NCI-H2107 treated with DMSO at 0.1 percent for 48 hours (cell line): ENCODE results near the gene NRG2.

Experiments used
- DNase-seq: peaks from one replicate; lab custom pipeline; 2025; ENCODE audit not compliant: unreplicated experiment; lab: John Stamatoyannopoulos, UW

NRG2 gene

DNA sequence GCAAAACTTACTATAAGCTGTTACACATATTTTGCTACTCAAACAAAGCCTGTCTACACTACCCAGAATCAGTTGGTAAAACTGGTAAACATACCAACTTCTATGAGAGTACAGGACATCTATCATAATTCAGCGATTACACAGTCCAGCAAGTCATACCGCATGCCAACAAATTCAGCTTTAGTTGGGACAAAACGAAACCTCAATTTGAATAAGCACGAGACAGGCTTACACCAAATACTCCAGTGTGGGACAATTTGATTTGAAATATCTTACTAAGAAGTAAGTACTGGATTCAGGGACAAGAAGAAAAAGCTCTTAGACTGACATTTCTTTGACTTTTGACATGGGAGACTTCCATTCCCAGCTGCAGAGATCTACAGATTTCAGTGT lies 2.0 kb downstream of the NRG2 start:
- no peak for DNase-seq

DNA sequence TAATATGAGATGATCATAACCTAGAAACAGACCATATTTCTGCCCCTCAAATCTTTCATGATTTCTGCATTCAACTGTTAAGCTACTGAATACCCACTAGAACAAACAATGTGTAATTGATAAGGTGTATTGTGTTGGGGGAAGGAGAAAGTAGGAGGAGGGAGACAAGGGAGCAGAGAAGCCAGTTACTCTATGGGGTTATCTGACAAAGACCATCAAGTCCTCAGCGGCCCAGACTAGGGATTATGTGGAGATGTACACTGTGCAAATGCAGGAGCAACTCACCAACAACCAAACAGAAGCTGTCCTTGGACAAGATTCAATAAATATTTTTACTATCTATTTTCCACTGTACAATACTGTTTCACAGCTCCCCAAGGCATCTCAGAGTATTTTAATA lies 2.7 kb downstream of the NRG2 start:
- DNase-seq: no peak

GRCh38 chr5:140039561-140039960 lies 3.5 kb downstream of the NRG2 start:
- DNase-seq: no peak

DNA sequence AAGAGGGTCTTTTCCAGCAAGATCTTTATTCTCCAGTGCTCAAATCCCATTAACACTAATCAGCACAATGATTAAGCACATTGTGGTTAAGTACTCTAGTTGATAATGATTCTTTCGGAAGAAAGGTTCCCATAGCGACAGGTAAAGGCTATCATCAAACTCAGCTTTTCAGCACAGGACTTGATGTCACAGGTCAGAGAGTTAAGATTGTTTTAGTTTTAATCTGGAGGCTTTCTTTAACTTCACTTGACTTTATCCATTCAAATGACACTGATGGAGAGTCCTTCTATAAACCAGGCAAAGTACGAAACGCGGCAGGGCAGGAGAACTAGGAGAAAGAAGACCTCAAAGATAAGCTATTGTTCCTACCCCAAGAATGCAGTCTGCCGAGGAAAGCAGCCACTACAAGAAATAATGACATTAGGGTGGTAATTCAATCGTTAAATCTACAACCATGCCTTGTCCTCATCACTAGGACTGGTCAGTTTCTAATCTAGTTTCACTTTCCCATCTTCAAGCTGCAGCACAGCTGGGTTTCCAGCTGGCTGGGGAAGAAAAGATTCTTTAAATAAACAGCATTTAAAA lies 4.6 kb downstream of the NRG2 start:
- no peak for DNase-seq

- no peak for DNase-seq
Observed at GRCh38 chr5:140037012-140037411, 6.1 kb downstream of the NRG2 start.

GRCh38 chr5:140035881-140036280 lies 7.2 kb downstream of the NRG2 start:
- DNase-seq: no peak

GRCh38 chr5:140033037-140033760 lies 9.9 kb downstream of the NRG2 start:
- DNase-seq: no peak

- DNase-seq: no peak
Observed at GRCh38 chr5:140032296-140032695, 10.8 kb downstream of the NRG2 start.

- DNase-seq: no peak
Observed at GRCh38 chr5:140027807-140028206, 15.3 kb downstream of the NRG2 start.

- no peak for DNase-seq
Observed at GRCh38 chr5:140025736-140026135, 17.4 kb downstream of the NRG2 start.

DNA sequence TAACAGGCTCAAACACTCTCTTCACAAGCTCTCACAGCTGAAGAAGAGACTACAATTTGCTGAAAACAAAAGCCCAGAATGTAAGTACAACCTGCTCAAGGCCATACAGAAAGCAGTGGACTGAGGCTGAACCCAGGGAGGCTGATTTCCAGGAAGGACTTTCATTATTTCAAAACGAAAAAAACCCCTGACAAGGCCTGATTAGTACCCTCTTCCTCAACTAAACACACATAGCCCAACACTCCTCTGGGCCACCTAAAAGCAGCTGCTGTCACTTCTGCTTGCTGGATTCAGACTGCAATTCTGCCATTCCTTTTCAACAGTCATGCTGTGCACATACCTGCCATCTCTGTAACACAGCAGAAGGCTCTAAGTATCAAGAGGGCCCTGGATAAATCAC lies 18.2 kb downstream of the NRG2 start:
- no peak for DNase-seq

DNA sequence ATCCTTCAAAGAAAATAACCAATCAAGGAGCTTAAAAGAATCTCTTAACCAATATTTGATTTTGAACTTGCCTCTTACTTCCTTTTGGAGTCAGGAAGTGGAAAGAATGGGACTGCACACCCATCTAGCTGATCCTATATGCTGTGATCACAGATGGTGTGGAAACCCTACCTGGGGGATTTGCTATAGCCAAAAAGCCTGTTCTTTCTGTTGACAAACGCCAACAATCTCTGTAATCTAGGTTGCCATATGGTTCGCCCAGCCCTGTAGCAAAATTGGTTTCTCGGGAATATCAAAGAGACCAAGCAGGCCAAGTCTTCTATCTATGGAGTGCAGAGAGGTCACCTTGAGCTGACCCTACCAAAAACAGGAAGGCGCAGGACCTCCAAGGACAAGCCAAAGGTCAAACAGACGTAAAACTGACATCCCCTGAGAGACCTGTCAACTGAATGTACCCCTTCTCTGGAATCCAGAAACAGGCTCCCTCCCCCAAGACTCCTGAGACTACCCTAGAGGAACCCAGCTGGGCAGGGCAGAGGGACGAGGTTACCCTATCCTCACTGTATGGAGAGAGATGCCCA lies 19.4 kb downstream of the NRG2 start:
- DNase-seq: no peak

GRCh38 chr5:140020601-140021177 lies 22.4 kb downstream of the NRG2 start:
- no peak for DNase-seq

GRCh38 chr5:140018920-140019644 lies 24.0 kb downstream of the NRG2 start:
- no peak for DNase-seq

- no peak for DNase-seq
Observed at GRCh38 chr5:140018517-140018916, 24.6 kb downstream of the NRG2 start.

DNA sequence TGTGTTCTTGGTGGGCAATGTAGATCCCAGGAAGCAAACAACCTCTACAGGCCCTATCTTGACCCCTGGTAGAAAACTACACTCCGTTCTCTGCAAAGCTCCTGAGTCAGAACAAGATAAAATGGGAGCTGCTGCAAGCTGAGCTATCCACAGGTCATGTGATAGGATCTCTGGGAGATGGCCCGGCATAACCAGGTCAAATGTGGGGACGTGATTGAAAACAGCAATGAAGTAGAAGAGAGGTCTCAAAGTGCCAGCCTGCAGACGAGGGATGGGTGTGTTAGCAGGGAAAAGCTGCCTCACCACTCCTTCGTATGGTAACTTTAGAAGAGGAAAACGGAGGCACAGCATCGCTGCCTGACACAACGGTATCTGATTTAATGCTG lies 25.0 kb downstream of the NRG2 start:
- DNase-seq: no peak

GRCh38 chr5:140017397-140018095 lies 25.6 kb downstream of the NRG2 start:
- DNase-seq: no peak

DNA sequence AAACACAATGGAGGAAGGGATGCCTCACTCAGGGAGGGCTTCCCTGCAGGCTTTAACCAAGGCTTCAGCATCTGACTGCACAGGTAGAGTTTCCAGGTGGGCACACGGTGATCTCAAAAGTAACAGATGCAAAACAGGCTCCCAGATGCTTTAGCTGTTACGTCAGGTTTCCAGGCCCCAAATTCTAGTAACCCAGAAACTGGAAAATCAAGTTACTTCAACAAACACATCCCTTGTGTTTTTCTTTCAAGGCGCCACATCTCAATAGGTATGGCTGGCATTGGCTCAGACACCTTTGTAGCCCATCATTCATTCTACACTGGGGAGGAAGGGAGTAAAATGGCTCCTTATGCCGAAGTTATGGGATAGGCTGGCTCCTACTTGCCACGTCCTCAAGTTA lies 27.4 kb downstream of the NRG2 start:
- no peak for DNase-seq

DNA sequence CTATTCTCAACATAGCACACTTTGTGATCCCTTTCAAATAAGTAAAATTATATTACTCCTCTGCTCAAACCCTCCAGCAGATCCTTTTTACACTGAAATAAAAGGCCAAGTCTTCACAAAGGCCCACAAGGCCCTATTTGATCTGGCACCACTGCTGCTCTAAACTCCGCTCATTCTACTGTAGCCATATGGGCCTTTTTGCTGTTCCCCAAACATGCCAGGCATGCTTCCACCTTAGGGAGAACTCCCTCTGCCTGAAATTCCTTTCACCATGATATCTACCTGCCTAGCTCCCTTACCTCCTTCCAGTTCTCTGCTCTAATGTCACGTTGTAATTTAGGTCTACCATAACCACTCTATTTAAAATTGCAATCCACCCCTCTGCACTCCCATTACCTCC lies 28.3 kb downstream of the NRG2 start:
- DNase-seq: no peak

- DNase-seq: no peak
Observed at GRCh38 chr5:140013536-140013935, 29.6 kb downstream of the NRG2 start.

DNA sequence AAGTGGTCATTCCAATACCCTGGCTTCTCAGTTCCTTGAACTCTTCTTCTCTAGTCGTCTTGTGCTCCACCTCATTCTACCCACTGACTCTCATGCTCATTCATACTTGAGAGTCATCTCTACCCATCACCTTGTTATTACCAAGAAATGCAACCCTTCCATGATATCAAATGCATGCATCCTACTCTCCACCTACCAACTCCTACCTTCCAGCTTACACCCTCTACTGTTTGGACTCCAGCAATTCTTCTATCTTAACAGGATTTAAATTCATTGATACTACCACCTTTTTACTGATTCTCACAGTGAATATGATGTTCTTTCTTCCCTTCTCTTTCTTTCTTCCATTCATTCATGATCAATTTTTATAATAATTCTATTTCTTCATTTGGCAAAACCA lies 30.7 kb downstream of the NRG2 start:
- no peak for DNase-seq
